ENCODE measurements around the gene PRICKLE3. TPM values are rescaled to one million over a fixed set of nuclear protein-coding genes. Genes with fewer than 3 reads are reported as not detected.

The PRICKLE3 gene
- 11.3 TPM for total RNA-seq (ENCODE audit: unreplicated experiment)
- long read RNA-seq, partial matches to known transcripts = 0 of 5 reads
- long read RNA-seq, other reads (novel, unspliced or antisense) = 2 of 5 reads

DNA sequence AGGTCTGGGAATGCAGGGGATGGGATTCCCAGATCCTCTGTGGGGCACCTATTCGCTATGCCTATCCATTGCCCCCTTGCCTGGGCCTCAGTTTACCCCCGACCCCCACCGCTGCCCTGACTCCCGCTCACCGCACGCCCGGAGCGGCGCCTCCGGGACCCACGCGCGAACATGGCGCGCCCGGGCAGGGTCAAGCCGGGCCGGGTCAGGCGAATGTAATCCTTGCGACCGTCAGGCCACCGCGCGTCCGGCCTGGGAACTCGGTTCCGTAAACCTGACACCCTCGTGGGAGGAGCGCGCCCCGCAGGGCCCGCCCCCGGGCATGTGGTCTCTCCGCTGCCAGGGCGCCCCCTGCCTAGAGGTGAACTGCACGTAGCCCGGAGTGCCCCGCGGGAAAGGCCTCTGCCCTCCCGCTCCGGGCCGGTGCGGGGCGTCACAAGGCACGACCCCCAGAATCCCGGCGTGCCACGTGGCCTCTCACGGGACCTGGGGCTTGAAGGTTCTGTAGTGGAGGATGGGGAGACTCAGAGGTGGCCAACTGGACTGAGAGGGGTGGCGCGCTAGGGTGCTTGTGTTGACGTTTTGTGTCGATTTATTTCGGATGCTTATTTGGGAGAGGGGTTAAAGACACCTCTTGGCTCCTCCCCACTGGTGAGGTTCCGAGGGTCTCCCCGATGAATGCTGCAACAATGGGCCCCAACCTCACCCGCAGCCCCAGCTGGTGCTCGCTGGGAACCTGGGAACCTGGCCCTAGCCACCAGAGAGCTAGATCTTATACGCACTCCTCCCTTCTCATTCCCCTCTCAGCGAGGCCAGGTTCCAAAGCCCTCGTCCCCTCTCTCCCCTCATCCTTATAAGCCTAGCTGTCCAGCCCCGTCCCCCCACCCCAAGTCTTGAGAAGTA is at the start of gene PRICKLE3:
TSS of gene PRICKLE3 (minus strand) at position 249 of the 903 bp plus-strand sequence. CDS start at position 173, 76 bp downstream.
- H3K36me3 Mint-ChIP-seq (ENCODE audit: low read depth, unreplicated experiment) = peaks cover 5% of the 10 kb centered on the region
- TF ChIP-seq CTCF (IDR thresholded peaks at IDR 0.05; ENCODE audit: unreplicated experiment) = no peak
- no peaks in the 10 kb centered on the region for H3K9me3 Mint-ChIP-seq (ENCODE audit: unreplicated experiment)
- no peak within 1 kb of the TSS for H3K27ac Mint-ChIP-seq (ENCODE audit: unreplicated experiment)
- peak; percentile 76 for DNase-seq (ENCODE audit: low spot score)
- H3K4me3 Mint-ChIP-seq (ENCODE audit: unreplicated experiment) = peak within 1 kb of the TSS; percentile 85
- peaks cover 4% of the 10 kb centered on the region for H3K27me3 Mint-ChIP-seq (ENCODE audit: unreplicated experiment)
- H3K4me1 Mint-ChIP-seq (ENCODE audit: unreplicated experiment) = peaks cover 5% of the 10 kb centered on the region

DNA sequence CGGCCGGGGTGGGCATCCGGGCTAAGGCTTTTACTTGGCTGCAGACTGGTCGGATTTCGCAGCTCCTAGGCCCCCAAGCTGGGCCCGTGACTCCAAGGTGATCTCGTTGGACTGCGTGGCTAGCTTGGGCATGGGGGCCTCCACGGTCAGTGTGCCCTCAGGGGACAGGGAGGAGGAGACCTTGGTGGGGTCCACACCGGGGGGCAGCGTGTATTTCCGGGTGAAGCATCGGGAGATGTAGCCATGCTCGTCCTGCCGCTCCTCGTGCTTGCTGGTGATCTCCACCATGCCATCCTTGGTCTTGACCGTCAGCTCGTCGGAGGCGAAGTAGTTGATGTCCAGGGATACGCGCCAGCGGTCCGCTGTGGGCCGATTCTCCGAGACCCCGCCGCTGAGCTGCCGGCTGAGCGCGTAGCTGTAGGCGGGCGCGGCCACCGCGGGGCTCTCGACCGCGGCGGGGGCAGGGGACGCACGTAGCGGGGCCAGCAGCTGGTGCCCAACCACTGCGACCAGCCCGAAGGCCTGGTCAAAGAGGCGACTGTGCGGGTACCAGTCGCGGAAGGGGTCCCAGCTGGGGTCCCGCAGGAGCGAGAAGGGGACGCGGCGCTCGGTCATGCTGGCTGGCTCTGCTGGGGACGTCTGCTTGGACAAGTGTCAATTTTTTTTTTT is 47.8 kb upstream of the PRICKLE3 start:
- no peak for DNase-seq (ENCODE audit: low spot score)
- Mint-ChIP-seq H3K36me3 (ENCODE audit: low read depth, unreplicated experiment) (no peaks in the 10 kb centered on the region), H3K27me3 (ENCODE audit: unreplicated experiment) (no peaks in the 10 kb centered on the region), H3K9me3 (ENCODE audit: unreplicated experiment) (no peaks in the 10 kb centered on the region), H3K4me3 (ENCODE audit: unreplicated experiment) (no peak overlapping the region), H3K27ac (ENCODE audit: unreplicated experiment) (no peak overlapping the region), H3K4me1 (ENCODE audit: unreplicated experiment) (peaks cover 16% of the 10 kb centered on the region)
- TF ChIP-seq CTCF (IDR thresholded peaks at IDR 0.05; ENCODE audit: unreplicated experiment) = no peak

- Mint-ChIP-seq H3K27me3 (ENCODE audit: unreplicated experiment) (no peaks in the 10 kb centered on the region), H3K9me3 (ENCODE audit: unreplicated experiment) (no peaks in the 10 kb centered on the region), H3K27ac (ENCODE audit: unreplicated experiment) (no peak within 1 kb of the TSS), H3K36me3 (ENCODE audit: low read depth, unreplicated experiment) (no peaks in the 10 kb centered on the region), H3K4me3 (ENCODE audit: unreplicated experiment) (no peak within 1 kb of the TSS), H3K4me1 (ENCODE audit: unreplicated experiment) (peaks cover 16% of the 10 kb centered on the region)
- no peak for DNase-seq (ENCODE audit: low spot score)
- no peak for TF ChIP-seq CTCF (IDR thresholded peaks at IDR 0.05; ENCODE audit: unreplicated experiment)
Measured at GRCh38 chrX:49233176-49233575, 47.0 kb upstream of the PRICKLE3 start, which contains the start of gene CACNA1F. TSS of gene CACNA1F (minus strand) at chrX:49233340. CDS start at chrX:49233309, 31 bp downstream.

DNA sequence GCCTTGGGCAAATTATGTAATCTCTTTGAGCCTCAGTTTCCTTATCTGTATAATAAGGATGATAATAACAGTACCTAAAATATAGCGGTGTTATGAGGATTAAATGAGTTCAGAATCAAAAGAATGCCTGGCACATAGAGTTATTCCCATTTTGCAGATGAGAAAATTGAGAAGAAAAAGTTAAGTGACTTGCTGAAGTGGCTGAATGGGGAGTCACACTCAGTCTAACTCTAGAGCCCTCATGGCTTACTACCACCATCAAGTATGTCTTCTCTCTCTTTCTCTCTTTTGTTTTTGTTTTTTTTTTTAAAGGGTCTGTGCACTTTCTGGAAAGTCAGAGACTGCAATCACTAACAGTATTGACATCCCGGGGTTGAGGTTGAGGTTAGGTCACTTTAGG is 46.4 kb upstream of the PRICKLE3 start:
- Mint-ChIP-seq H3K9me3 (ENCODE audit: unreplicated experiment) (no peaks in the 10 kb centered on the region), H3K36me3 (ENCODE audit: low read depth, unreplicated experiment) (no peaks in the 10 kb centered on the region), H3K27me3 (ENCODE audit: unreplicated experiment) (peaks cover 2% of the 10 kb centered on the region), H3K4me3 (ENCODE audit: unreplicated experiment) (no peak overlapping the region), H3K4me1 (ENCODE audit: unreplicated experiment) (peaks cover 16% of the 10 kb centered on the region), H3K27ac (ENCODE audit: unreplicated experiment) (no peak overlapping the region)
- DNase-seq (ENCODE audit: low spot score) = no peak
- no peak for TF ChIP-seq CTCF (IDR thresholded peaks at IDR 0.05; ENCODE audit: unreplicated experiment)

Data from endothelial cell (in vitro differentiated cells).